GM21360 (cell line): ENCODE measurements around the gene AUTS2.

Source experiments
- ATAC-seq: cut with Tn5 transposase; IDR thresholded peaks from one replicate; pipeline ENCODE4 v1.9.1; 2021; ENCODE audit warnings: mild to moderate bottlenecking, moderate library complexity; ENCODE audit not compliant: unreplicated experiment

The AUTS2 gene

GRCh38 chr7:69919426-69920111 is 321.3 kb downstream of the AUTS2 start:
- ATAC-seq: no peak

GRCh38 chr7:69920797-69921196 is 322.5 kb downstream of the AUTS2 start:
- ATAC-seq: no peak

GRCh38 chr7:69922026-69922803 is 323.9 kb downstream of the AUTS2 start:
- peak; percentile 63 for ATAC-seq

- no peak for ATAC-seq
These were observed 329.2 kb downstream of the AUTS2 start for GRCh38 chr7:69927461-69927860.

GRCh38 chr7:69928621-69929020 is 330.3 kb downstream of the AUTS2 start:
- ATAC-seq: no peak

GRCh38 chr7:69929622-69930021 is 331.3 kb downstream of the AUTS2 start:
- no peak for ATAC-seq

GRCh38 chr7:69932034-69932628 is 333.9 kb downstream of the AUTS2 start:
- no peak for ATAC-seq

- ATAC-seq: no peak
These were observed 336.0 kb downstream of the AUTS2 start for GRCh38 chr7:69934144-69934903.

- ATAC-seq: no peak
These were observed 336.8 kb downstream of the AUTS2 start for GRCh38 chr7:69935107-69935506.

- no peak for ATAC-seq
These were observed 338.8 kb downstream of the AUTS2 start for GRCh38 chr7:69937097-69937496.

- no peak for ATAC-seq
These were observed 341.0 kb downstream of the AUTS2 start for GRCh38 chr7:69939317-69939716.

- ATAC-seq: no peak
These were observed 342.9 kb downstream of the AUTS2 start for GRCh38 chr7:69941077-69941651.

- no peak for ATAC-seq
These were observed 344.3 kb downstream of the AUTS2 start for GRCh38 chr7:69942573-69942972.

GRCh38 chr7:69946901-69947300 is 348.6 kb downstream of the AUTS2 start:
- no peak for ATAC-seq

GRCh38 chr7:69947998-69948397 is 349.7 kb downstream of the AUTS2 start:
- ATAC-seq: no peak

- no peak for ATAC-seq
These were observed 350.8 kb downstream of the AUTS2 start for GRCh38 chr7:69949122-69949521.

- no peak for ATAC-seq
These were observed 353.2 kb downstream of the AUTS2 start for GRCh38 chr7:69951458-69951857.

GRCh38 chr7:69953136-69954067 is 355.1 kb downstream of the AUTS2 start:
- ATAC-seq: peak; percentile 54

- ATAC-seq: no peak
These were observed 358.3 kb downstream of the AUTS2 start for GRCh38 chr7:69956541-69956940.

GRCh38 chr7:69957661-69958060 is 359.4 kb downstream of the AUTS2 start:
- no peak for ATAC-seq
